Stimulated activated CD4-positive, alpha-beta T cell treated with anti-CD3 and anti-CD28 coated beads, Interleukin-15, amount 100 ng/mL, for 48 hours (primary cell): ENCODE results near the gene CFAP58.

Source experiments
- DNase-seq, 2 donors: peaks; one replicate each; pipeline ENCODE4 v3.0.0-alpha.2; 2020; ENCODE audit warnings: low read depth in 2 of 2

CFAP58 gene

GRCh38 chr10:104334965-104335650 lies 18.5 kb upstream of the CFAP58 start:
- DNase-seq, result no peak

- no peak for DNase-seq
Observed at GRCh38 chr10:104336821-104337467, 16.7 kb upstream of the CFAP58 start.

GRCh38 chr10:104337521-104337984 lies 16.1 kb upstream of the CFAP58 start:
- DNase-seq, result no peak

GRCh38 chr10:104337985-104338735 lies 15.5 kb upstream of the CFAP58 start, which contains the start of gene ITPRIP:
TSS of gene ITPRIP (minus strand) at chr10:104338465. CDS start at chr10:104316051, 22,414 bp downstream.
- DNase-seq, result peak; percentile 56 to 58

- no peak for DNase-seq
Observed at GRCh38 chr10:104339469-104340110, 14.0 kb upstream of the CFAP58 start.

- no peak for DNase-seq
Observed at GRCh38 chr10:104340111-104340526, 13.5 kb upstream of the CFAP58 start.

- no peak for DNase-seq
Observed at GRCh38 chr10:104340641-104341040, 13.0 kb upstream of the CFAP58 start.

- no peak for DNase-seq
Observed at GRCh38 chr10:104342941-104343411, 10.7 kb upstream of the CFAP58 start.

- no peak for DNase-seq
Observed at GRCh38 chr10:104344219-104344618, 9.4 kb upstream of the CFAP58 start.

GRCh38 chr10:104345515-104345914 lies 8.1 kb upstream of the CFAP58 start:
- DNase-seq, result no peak

- no peak for DNase-seq
Observed at GRCh38 chr10:104345941-104346340, 7.7 kb upstream of the CFAP58 start.

GRCh38 chr10:104347295-104348045 lies 6.2 kb upstream of the CFAP58 start:
- DNase-seq, result no peak

GRCh38 chr10:104348601-104349000 lies 5.0 kb upstream of the CFAP58 start:
- no peak for DNase-seq

- no peak for DNase-seq
Observed at GRCh38 chr10:104349623-104350126, 4.0 kb upstream of the CFAP58 start.

GRCh38 chr10:104350127-104350635 lies 3.5 kb upstream of the CFAP58 start:
- DNase-seq, result no peak

GRCh38 chr10:104351061-104351702 lies 2.5 kb upstream of the CFAP58 start:
- no peak for DNase-seq

- DNase-seq, result no peak
Observed at GRCh38 chr10:104351919-104352318, 1.7 kb upstream of the CFAP58 start.

GRCh38 chr10:104359811-104360210 lies 6.2 kb downstream of the CFAP58 start:
- DNase-seq, result no peak

GRCh38 chr10:104367904-104368303 lies 14.3 kb downstream of the CFAP58 start:
- no peak for DNase-seq

GRCh38 chr10:104368381-104368780 lies 14.7 kb downstream of the CFAP58 start:
- no peak for DNase-seq
